Keratinocyte (primary cell): ENCODE data around the gene SMAD3.

ENCODE experiments used
- EZH2 ChIP-seq: IDR thresholded peaks from one replicate; pipeline ENCODE4 v1.6.1; 2012; ENCODE audit warnings: inconsistent platforms, mild to moderate bottlenecking, low read length, moderate library complexity
- TF ChIP-seq, protein P1 (sequence below), 3 experiments: IDR thresholded peaks in 1 of 3; conservative IDR thresholded peaks in 1 of 3; optimal IDR thresholded peaks in 1 of 3; 2 replicates in 2 of 3; 3 replicates in 1 of 3; pipeline versions ENCODE3 to v1.5.1; 2011; ENCODE audit warnings: low read length in 3 of 3, mild to moderate bottlenecking in 3 of 3, moderate library complexity in 2 of 3, control low read depth in 1 of 3, inconsistent platforms in 1 of 3; ENCODE audit not compliant: insufficient read depth in 2 of 3; ENCODE audit errors: extremely low read depth in 1 of 3

DNA sequence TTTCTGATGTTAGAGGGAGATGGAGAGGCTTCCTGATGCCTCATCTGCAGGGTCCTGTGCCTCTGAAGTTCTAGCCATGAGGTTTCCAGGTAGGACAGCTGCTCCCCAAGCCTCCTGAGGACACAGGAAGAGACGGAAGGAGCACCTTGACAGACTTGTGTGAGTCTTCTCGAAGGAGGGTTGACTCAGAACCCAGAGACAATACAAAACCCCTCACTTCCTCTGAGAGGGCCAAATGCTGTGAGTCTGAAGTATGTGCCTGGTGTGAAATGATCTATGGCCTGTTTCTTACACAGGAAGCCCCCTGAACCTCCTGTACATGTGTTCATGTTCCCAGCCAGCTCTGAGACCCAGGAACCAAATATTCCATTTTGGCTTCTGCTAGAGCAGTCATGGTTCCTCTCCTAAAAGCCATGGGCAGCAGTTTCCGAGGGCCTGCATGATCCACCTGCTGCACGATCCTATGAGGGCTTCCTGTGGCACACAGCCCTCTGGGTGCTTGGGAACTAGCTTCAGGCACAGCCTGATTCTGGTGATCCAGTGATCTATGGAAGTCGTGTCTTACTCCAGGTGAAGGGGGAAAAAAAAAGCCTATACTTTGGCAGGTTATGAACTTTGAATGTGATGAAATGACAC, 126.9 kb downstream of the SMAD3 start:
- TF ChIP-seq, protein P1, sequence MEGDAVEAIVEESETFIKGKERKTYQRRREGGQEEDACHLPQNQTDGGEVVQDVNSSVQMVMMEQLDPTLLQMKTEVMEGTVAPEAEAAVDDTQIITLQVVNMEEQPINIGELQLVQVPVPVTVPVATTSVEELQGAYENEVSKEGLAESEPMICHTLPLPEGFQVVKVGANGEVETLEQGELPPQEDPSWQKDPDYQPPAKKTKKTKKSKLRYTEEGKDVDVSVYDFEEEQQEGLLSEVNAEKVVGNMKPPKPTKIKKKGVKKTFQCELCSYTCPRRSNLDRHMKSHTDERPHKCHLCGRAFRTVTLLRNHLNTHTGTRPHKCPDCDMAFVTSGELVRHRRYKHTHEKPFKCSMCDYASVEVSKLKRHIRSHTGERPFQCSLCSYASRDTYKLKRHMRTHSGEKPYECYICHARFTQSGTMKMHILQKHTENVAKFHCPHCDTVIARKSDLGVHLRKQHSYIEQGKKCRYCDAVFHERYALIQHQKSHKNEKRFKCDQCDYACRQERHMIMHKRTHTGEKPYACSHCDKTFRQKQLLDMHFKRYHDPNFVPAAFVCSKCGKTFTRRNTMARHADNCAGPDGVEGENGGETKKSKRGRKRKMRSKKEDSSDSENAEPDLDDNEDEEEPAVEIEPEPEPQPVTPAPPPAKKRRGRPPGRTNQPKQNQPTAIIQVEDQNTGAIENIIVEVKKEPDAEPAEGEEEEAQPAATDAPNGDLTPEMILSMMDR (optimal IDR thresholded peaks at IDR 0.05 in 1 of 3, IDR thresholded peaks at IDR 0.05 in 1 of 3, conservative IDR thresholded peaks at IDR 0.05 in 1 of 3; ENCODE audit: extremely low read depth in 1 of 3, insufficient read depth in 2 of 3, low read length in 3 of 3), result no peak
- TF ChIP-seq EZH2, result no peak
